Endothelial cell of umbilical vein (primary cell): ENCODE results near the gene MTMR3. TPM values are rescaled to one million over a fixed set of nuclear protein-coding genes. Genes with fewer than 3 reads are reported as not detected.

Source experiments
- BruUV-seq: library from RNA; stranded (reverse); fragments of 400-500 nt; replicated peaks from 2 replicates; lab custom pipeline; 2021; lab: Mats Ljungman, UMichigan
- CTCF ChIA-PET: fragments of 300-600, 350-600 bp; sonication (Branson Sonifier 250); formaldehyde crosslinking; loops from one replicate; lab custom pipeline; 2021; ENCODE audit warnings: antibody characterized with exemption, inconsistent platforms; lab: Charles Lee
- POLR2A ChIA-PET: fragments of 300-600, 350-600 bp; sonication (Branson Sonifier 250); formaldehyde crosslinking; loops from one replicate; lab custom pipeline; 2021; ENCODE audit warnings: antibody characterized with exemption, inconsistent platforms; lab: Charles Lee
- DNase-seq: peaks from one replicate; pipeline ENCODE4 v3.0.0-alpha.2; 2011; ENCODE audit warnings: low read depth, low spot score
- FAIRE-seq: peaks from 2 replicates; lab custom pipeline; 2011; peaks lifted over from hg19 to GRCh38; lab: Jason Lieb, UNC
- H2AFZ ChIP-seq: 2 replicates; pipeline ENCODE4 v1.6.0; 2012; ENCODE audit warnings: low read depth, low read length, control low read depth, inconsistent platforms
- H3K27ac ChIP-seq: 2 replicates; pipeline ENCODE4 v1.5.1; 2011; ENCODE audit warnings: low read depth, mild to moderate bottlenecking, control low read depth, low read length, moderate library complexity; ENCODE audit not compliant: insufficient read depth
- H3K27me3 ChIP-seq, 2 experiments: 2 replicates each; pipeline versions ENCODE4 v1.6.0 to v1.6.1; 2011; ENCODE audit warnings: low read length in 2 of 2, mixed read lengths in 1 of 2; ENCODE audit not compliant: control insufficient read depth in 2 of 2, insufficient read depth in 2 of 2
- H3K36me3 ChIP-seq, 2 experiments: 2 replicates in 1 of 2; 3 replicates in 1 of 2; pipeline ENCODE4 v1.5.1; 2011; ENCODE audit warnings: low read length in 2 of 2, mild to moderate bottlenecking in 1 of 2, moderate library complexity in 1 of 2; ENCODE audit not compliant: control insufficient read depth in 2 of 2, insufficient read depth in 2 of 2; ENCODE audit errors: extremely low read depth in 1 of 2
- H3K4me1 ChIP-seq: 3 replicates; pipeline ENCODE4 v1.5.1; 2011; ENCODE audit warnings: mild to moderate bottlenecking, low read length; ENCODE audit not compliant: control insufficient read depth, insufficient read depth; ENCODE audit errors: extremely low read depth
- H3K4me2 ChIP-seq: 2 replicates; pipeline ENCODE4 v1.6.1; 2011; ENCODE audit warnings: low read length, control low read depth, mixed read lengths; ENCODE audit not compliant: insufficient read depth
- H3K4me3 ChIP-seq, 3 experiments: fragments of 200-600 bp in 1 of 3; sonication (generic), shearing (Covaris generic) in 1 of 3; replicated peaks in 1 of 3; 2 replicates each; pipeline ENCODE4 v1.5.1; 2011 to 2016; ENCODE audit warnings: control low read depth in 3 of 3, low read length in 3 of 3, mild to moderate bottlenecking in 2 of 3, inconsistent platforms in 1 of 3, low read depth in 1 of 3, moderate library complexity in 1 of 3; ENCODE audit not compliant: insufficient read depth in 1 of 3
- H3K79me2 ChIP-seq: 2 replicates; pipeline ENCODE4 v1.6.0; 2012; ENCODE audit warnings: low read length, inconsistent platforms; ENCODE audit not compliant: control insufficient read depth, insufficient read depth
- H3K9ac ChIP-seq: replicated peaks from 2 replicates; pipeline ENCODE3; 2011; ENCODE audit warnings: low read length, control low read depth; ENCODE audit not compliant: insufficient read depth; ENCODE audit errors: extremely low read depth
- H3K9me1 ChIP-seq: replicated peaks from 3 replicates; pipeline ENCODE4 v1.6.0; 2011; ENCODE audit warnings: mild to moderate bottlenecking, low read length; ENCODE audit not compliant: control insufficient read depth, insufficient read depth; ENCODE audit errors: extremely low read depth
- H3K9me3 ChIP-seq: replicated peaks from 2 replicates; pipeline ENCODE4 v1.5.1; 2012; ENCODE audit warnings: low read length, inconsistent platforms; ENCODE audit not compliant: control insufficient read depth, insufficient read depth
- H4K20me1 ChIP-seq: replicated peaks from 2 replicates; pipeline ENCODE3; 2011; ENCODE audit warnings: mild to moderate bottlenecking, low read length; ENCODE audit not compliant: control insufficient read depth, insufficient read depth; ENCODE audit errors: extremely low read depth
- EZH2 ChIP-seq: IDR thresholded peaks from 2 replicates; pipeline ENCODE4 v1.6.1; 2012; ENCODE audit warnings: borderline replicate concordance, low read depth, mild to moderate bottlenecking, moderate library complexity, low read length, inconsistent platforms; ENCODE audit not compliant: severe bottlenecking
- FOS ChIP-seq: IDR thresholded peaks from 2 replicates; pipeline ENCODE4 v1.6.1; 2011; ENCODE audit warnings: mild to moderate bottlenecking, low read length, moderate library complexity, borderline replicate concordance; ENCODE audit not compliant: insufficient read depth
- GATA2 ChIP-seq: IDR thresholded peaks from 2 replicates; pipeline ENCODE4 v1.7.0; 2011; ENCODE audit warnings: low read depth, mild to moderate bottlenecking, moderate library complexity, mixed read lengths, low read length; ENCODE audit not compliant: insufficient read length, insufficient read depth
- JUN ChIP-seq: IDR thresholded peaks from 2 replicates; pipeline ENCODE4 v1.6.1; 2011; ENCODE audit warnings: borderline replicate concordance, low read depth; ENCODE audit not compliant: insufficient read length, insufficient read depth
- MYC ChIP-seq: IDR thresholded peaks from one replicate; pipeline ENCODE4 v1.6.1; 2011; ENCODE audit warnings: mild to moderate bottlenecking, low read depth, low read length
- POLR2A ChIP-seq: IDR thresholded peaks from 2 replicates; pipeline ENCODE4 v1.6.1; 2012; ENCODE audit warnings: low read depth, mild to moderate bottlenecking, control low read depth, low read length
- POLR2AphosphoS5 ChIP-seq: IDR thresholded peaks from 2 replicates; pipeline ENCODE4 v1.6.1; 2012; ENCODE audit warnings: low read depth, mild to moderate bottlenecking, control low read depth, low read length, moderate library complexity; ENCODE audit not compliant: insufficient read depth
- dilution Hi-C: fragments of 300-500 bp; cut with MboI; formaldehyde crosslinking; loops from one replicate; pipeline ENCODE4 v1.15.0; 2019; ENCODE audit warnings: low sequenced_read_pairs; ENCODE audit not compliant: extremely low pct_ligation_motif_present
- intact Hi-C: fragments of 100-400 bp; cut with micrococcal nuclease; formaldehyde crosslinking; loops from one replicate; pipeline ENCODE4 v1.10.0; 2022
- polyA plus RNA-seq, 4 experiments: library from polyadenylated mRNA; depleted of rRNA in 3 of 4; stranded (reverse) in 3 of 4; unstranded in 1 of 4; fragments of >200 nt; gene quantifications; 2 replicates each; pipeline versions ENCODE4 v1.2.1 to v1.2.3, GENCODE V29; 2011 to 2012; ENCODE audit warnings: missing spikeins in 1 of 4
- total RNA-seq: library from RNA; stranded (reverse); gene quantifications from 2 replicates; pipeline ENCODE4 v1.2.3, GENCODE V29; 2021
- TF ChIP-seq, protein P1 (sequence below), 2 donors: IDR thresholded peaks; 1 replicate in 1 of 2; 2 replicates in 1 of 2; pipeline ENCODE4 v1.5.1; 2011; ENCODE audit warnings: low read length in 2 of 2, mild to moderate bottlenecking in 2 of 2, moderate library complexity in 2 of 2, control low read depth in 1 of 2, inconsistent platforms in 1 of 2, low read depth in 1 of 2; ENCODE audit not compliant: insufficient read depth in 1 of 2; ENCODE audit errors: extremely low read depth in 1 of 2
- TF ChIP-seq, protein P2 (sequence below): IDR thresholded peaks from 2 replicates; pipeline ENCODE4 v1.6.1; 2011; ENCODE audit not compliant: insufficient read depth, insufficient read length

Gene MTMR3
- total and polyA plus RNA-seq, 2 donors (not counting 3 experiments of a cell fraction or from before 2014, with no cell fraction given) = 30.1 to 36.5 TPM

DNA sequence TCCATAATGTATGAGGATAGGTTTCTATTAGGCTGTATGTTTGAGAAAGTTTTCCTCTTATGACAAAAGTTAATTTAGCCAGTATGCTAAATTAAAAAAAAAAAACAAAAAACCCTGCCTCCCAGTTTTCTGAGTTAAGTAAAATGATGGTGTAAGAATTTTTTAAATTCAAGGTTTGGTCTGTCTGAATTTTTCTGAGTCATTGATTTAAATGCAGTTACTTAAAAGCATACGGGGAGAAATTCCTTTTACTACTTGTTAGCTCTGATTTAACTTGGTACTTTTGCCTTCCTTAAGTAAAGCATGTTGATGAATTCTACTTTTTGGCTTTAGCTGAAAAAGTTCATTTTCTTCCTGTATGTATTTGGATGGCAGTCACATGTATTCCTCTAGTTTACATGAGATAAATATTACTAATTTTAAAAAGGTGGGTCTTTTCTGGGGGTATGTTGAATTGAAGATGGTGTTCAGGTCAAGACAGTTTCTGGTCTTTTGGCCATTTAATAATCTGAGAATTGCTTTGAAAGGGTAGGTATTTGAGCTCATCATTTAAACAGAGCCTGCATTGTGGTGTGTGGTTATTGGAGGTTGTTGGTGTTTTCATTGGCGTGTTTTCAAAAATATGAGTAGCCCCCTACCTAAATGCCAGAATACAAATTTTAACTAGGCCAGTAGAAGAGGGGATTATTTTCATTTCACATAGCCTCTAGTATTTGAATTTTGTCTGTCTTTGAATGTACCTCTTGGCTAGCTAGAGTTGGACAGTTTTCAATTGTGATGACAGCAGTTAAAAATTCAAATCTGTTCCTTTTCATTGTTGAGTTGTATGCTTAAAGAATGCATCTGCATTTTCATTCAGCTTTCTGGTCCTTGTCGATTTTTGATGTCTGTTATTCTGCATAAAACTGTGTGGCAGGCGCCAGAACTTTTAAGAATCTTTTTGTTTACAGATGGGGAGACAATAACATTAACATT lies 64.7 kb downstream of the MTMR3 start:
- Histone ChIP-seq H3K4me1 (no peaks in the 10 kb centered on the region), H3K9me3 (no peaks in the 10 kb centered on the region), H2AFZ (no peak overlapping the region), H3K36me3 (no peaks in the 10 kb centered on the region), H3K4me2 (no peak overlapping the region), H3K79me2 (peaks cover 15% of the 10 kb centered on the region), H3K9ac (no peak overlapping the region), H3K9me1 (no peaks in the 10 kb centered on the region), H4K20me1 (peaks cover 6% of the 10 kb centered on the region), H3K4me3 (no peak overlapping the region), H3K27me3 (no peaks in the 10 kb centered on the region), H3K27ac (no peak overlapping the region)
- CTCF ChIA-PET = interaction anchor here (0.9 to 2.3 kb wide), 7 partner anchors 13 to 64 kb away, joined by 3 to 10 read pairs (median 3); partner anchors contain the start of gene MTMR3
- FAIRE-seq (no peak), DNase-seq (peak; percentile 23)
- intact Hi-C loops = no loop called here
- no TSS peak for BruUV-seq
- TF ChIP-seq EZH2 (no peak), GATA2 (no peak), POLR2AphosphoS5 (no peak), JUN (no peak), POLR2A (no peak), FOS (no peak), MYC (no peak)
- TF ChIP-seq, protein P1, sequence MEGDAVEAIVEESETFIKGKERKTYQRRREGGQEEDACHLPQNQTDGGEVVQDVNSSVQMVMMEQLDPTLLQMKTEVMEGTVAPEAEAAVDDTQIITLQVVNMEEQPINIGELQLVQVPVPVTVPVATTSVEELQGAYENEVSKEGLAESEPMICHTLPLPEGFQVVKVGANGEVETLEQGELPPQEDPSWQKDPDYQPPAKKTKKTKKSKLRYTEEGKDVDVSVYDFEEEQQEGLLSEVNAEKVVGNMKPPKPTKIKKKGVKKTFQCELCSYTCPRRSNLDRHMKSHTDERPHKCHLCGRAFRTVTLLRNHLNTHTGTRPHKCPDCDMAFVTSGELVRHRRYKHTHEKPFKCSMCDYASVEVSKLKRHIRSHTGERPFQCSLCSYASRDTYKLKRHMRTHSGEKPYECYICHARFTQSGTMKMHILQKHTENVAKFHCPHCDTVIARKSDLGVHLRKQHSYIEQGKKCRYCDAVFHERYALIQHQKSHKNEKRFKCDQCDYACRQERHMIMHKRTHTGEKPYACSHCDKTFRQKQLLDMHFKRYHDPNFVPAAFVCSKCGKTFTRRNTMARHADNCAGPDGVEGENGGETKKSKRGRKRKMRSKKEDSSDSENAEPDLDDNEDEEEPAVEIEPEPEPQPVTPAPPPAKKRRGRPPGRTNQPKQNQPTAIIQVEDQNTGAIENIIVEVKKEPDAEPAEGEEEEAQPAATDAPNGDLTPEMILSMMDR (IDR thresholded peaks at IDR 0.05; ENCODE audit: extremely low read depth in 1 of 2, insufficient read depth in 1 of 2, low read depth in 1 of 2, low read length in 2 of 2) = no peak
- TF ChIP-seq, protein P2, sequence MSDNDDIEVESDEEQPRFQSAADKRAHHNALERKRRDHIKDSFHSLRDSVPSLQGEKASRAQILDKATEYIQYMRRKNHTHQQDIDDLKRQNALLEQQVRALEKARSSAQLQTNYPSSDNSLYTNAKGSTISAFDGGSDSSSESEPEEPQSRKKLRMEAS = no peak
- dilution Hi-C loops = no loop called here
- POLR2A ChIA-PET = no interaction called here
